HCT116 (cell line): ENCODE results near the gene RAB36. TPM values are rescaled to one million over a fixed set of nuclear protein-coding genes. Genes with fewer than 3 reads are reported as not detected.

Experiments
- ATAC-seq: fragments of 200-7000 bp; cut with Tn5 transposase; 2 replicates; pipeline ENCODE4 v1.9.1; 2020; ENCODE audit warnings: mild to moderate bottlenecking, moderate library complexity
- BruUV-seq: library from RNA; stranded (reverse); fragments of 400-500 nt; replicated peaks from 2 replicates; lab custom pipeline; 2021; lab: Mats Ljungman, UMichigan
- CTCF ChIA-PET: fragments of 300-600 bp; sonication (Branson Sonifier 250); formaldehyde crosslinking; loops from one replicate; lab custom pipeline; 2021; ENCODE audit warnings: antibody characterized with exemption; lab: Charles Lee
- POLR2A ChIA-PET: fragments of 300-600, 350-600 bp; sonication (Branson Sonifier 250); formaldehyde crosslinking; loops from one replicate; lab custom pipeline; 2021; ENCODE audit warnings: antibody characterized with exemption; lab: Charles Lee
- RAD21 ChIA-PET, 2 experiments: fragments of 300-600 bp; sonication (Branson Sonifier 250); formaldehyde crosslinking; loops; one replicate each; lab custom pipeline; 2023; ENCODE audit warnings: low total read pairs in 2 of 2; ENCODE audit not compliant: uncharacterized antibody in 2 of 2, unreplicated experiment in 2 of 2, low non-redundant PET in 1 of 2; lab: Charles Lee
- DNase-seq: peaks from one replicate; pipeline ENCODE4 v3.0.0-alpha.2; 2010; ENCODE audit warnings: low read depth, low spot score
- H2AFZ ChIP-seq: fragments of 200-600 bp; shearing (Covaris generic), sonication (generic); 2 replicates; pipeline ENCODE4 v1.6.1; 2017; ENCODE audit warnings: low read depth, mixed run types, mixed read lengths, antibody characterized with exemption, low read length; ENCODE audit not compliant: poor library complexity, severe bottlenecking
- H3K27ac ChIP-seq: 2 replicates; pipeline ENCODE4 v1.5.1; 2012; ENCODE audit warnings: low read depth, low read length
- H3K27me3 ChIP-seq: fragments of 200-600 bp; sonication (generic); 2 replicates; pipeline ENCODE4 v1.6.1; 2016; ENCODE audit warnings: mixed run types, low read length, mixed read lengths; ENCODE audit not compliant: insufficient read depth
- H3K36me3 ChIP-seq, 2 experiments: fragments of 200-500 bp in 1 of 2; fragments of 200-600 bp in 1 of 2; sonication (Bioruptor generic) in 1 of 2; sonication (generic) in 1 of 2; 2 replicates each; pipeline versions ENCODE4 v1.5.1 to v1.6.1; 2014 to 2016; ENCODE audit warnings: low read length in 2 of 2, inconsistent platforms in 1 of 2, mixed read lengths in 1 of 2, mixed run types in 1 of 2; ENCODE audit not compliant: insufficient read depth in 2 of 2, control insufficient read depth in 1 of 2
- H3K4me1 ChIP-seq, 2 experiments: fragments of 200-600 bp in 1 of 2; sonication (generic) in 1 of 2; 2 replicates each; pipeline versions ENCODE4 v1.5.1 to v1.6.1; 2012 to 2017; ENCODE audit warnings: low read length in 2 of 2, inconsistent platforms in 1 of 2, mild to moderate bottlenecking in 1 of 2, mixed read lengths in 1 of 2, mixed run types in 1 of 2, moderate library complexity in 1 of 2; ENCODE audit not compliant: insufficient read depth in 2 of 2, control insufficient read depth in 1 of 2
- H3K4me2 ChIP-seq: fragments of 200-600 bp; sonication (generic); 2 replicates; pipeline ENCODE4 v1.6.1; 2017; ENCODE audit warnings: mixed run types, low read length, mixed read lengths
- H3K4me3 ChIP-seq, 2 experiments: fragments of 200-600 bp in 1 of 2; sonication (generic) in 1 of 2; replicated peaks in 1 of 2; 2 replicates each; pipeline ENCODE4 v1.5.1; 2011 to 2016; ENCODE audit warnings: low read length in 2 of 2, control low read depth in 1 of 2, low read depth in 1 of 2, mild to moderate bottlenecking in 1 of 2, mixed read lengths in 1 of 2, mixed run types in 1 of 2
- H3K79me2 ChIP-seq: fragments of 200-600 bp; sonication (generic); 2 replicates; pipeline ENCODE4 v1.6.1; 2017; ENCODE audit warnings: mild to moderate bottlenecking, mixed run types, low read length, moderate library complexity, mixed read lengths; ENCODE audit not compliant: insufficient read depth
- H3K9ac ChIP-seq: fragments of 200-600 bp; sonication (generic); 2 replicates; pipeline ENCODE4 v1.6.1; 2016; ENCODE audit warnings: low read length, mixed read lengths
- H3K9me2 ChIP-seq: fragments of 200-600 bp; sonication (generic), shearing (Covaris generic); 2 replicates; pipeline ENCODE4 v1.6.1; 2017; ENCODE audit warnings: mixed run types, mild to moderate bottlenecking, moderate library complexity; ENCODE audit not compliant: insufficient read depth
- H3K9me3 ChIP-seq, 2 experiments: fragments of 200-500 bp in 1 of 2; fragments of 200-600 bp in 1 of 2; sonication (Bioruptor generic) in 1 of 2; sonication (generic) in 1 of 2; 2 replicates each; pipeline ENCODE4 v1.6.1; 2014 to 2017; ENCODE audit warnings: low read length in 2 of 2, mixed read lengths in 2 of 2, inconsistent platforms in 1 of 2, low read depth in 1 of 2, mild to moderate bottlenecking in 1 of 2, mixed run types in 1 of 2, moderate library complexity in 1 of 2; ENCODE audit not compliant: control insufficient read depth in 1 of 2, insufficient read depth in 1 of 2
- H4K20me1 ChIP-seq: fragments of 200-600 bp; sonication (generic), shearing (Covaris generic); 2 replicates; pipeline ENCODE4 v1.6.1; 2017; ENCODE audit warnings: mixed run types, mild to moderate bottlenecking, moderate library complexity; ENCODE audit not compliant: insufficient read depth
- CEBPB ChIP-seq: IDR thresholded peaks from 2 replicates; pipeline ENCODE4 v1.6.1; 2012; ENCODE audit warnings: low read depth
- EGR1 ChIP-seq: IDR thresholded peaks from 2 replicates; pipeline ENCODE4 v1.6.1; 2012; ENCODE audit warnings: low read depth
- ELF1 ChIP-seq: IDR thresholded peaks from 2 replicates; pipeline ENCODE4 v1.6.1; 2012; ENCODE audit warnings: low read depth, borderline replicate concordance
- EZH2 ChIP-seq: fragments of 200-600 bp; sonication (generic); IDR thresholded peaks from 2 replicates; pipeline ENCODE4 v1.6.1; 2017; ENCODE audit warnings: antibody characterized with exemption, mixed run types
- FOSL1 ChIP-seq: IDR thresholded peaks from 2 replicates; pipeline ENCODE4 v1.6.1; 2012; ENCODE audit warnings: low read depth
- JUND ChIP-seq: IDR thresholded peaks from 2 replicates; pipeline ENCODE4 v1.6.1; 2012
- POLR2AphosphoS5 ChIP-seq: IDR thresholded peaks from 2 replicates; pipeline ENCODE4 v1.6.1; 2011; ENCODE audit warnings: mild to moderate bottlenecking, low read depth, low read length, moderate library complexity
- RAD21 ChIP-seq: IDR thresholded peaks from 2 replicates; pipeline ENCODE4 v1.6.1; 2012; ENCODE audit warnings: low read depth, mild to moderate bottlenecking
- SIN3A ChIP-seq: IDR thresholded peaks from 2 replicates; pipeline ENCODE4 v1.6.1; 2012; ENCODE audit warnings: low read depth
- SP1 ChIP-seq: IDR thresholded peaks from 2 replicates; pipeline ENCODE4 v1.6.1; 2012; ENCODE audit warnings: low read depth
- TCF7L2 ChIP-seq: IDR thresholded peaks from 2 replicates; pipeline ENCODE4 v1.7.0; 2011; ENCODE audit warnings: borderline replicate concordance, inconsistent platforms; ENCODE audit not compliant: insufficient read depth, insufficient read length; ENCODE audit errors: extremely low read depth
- YY1 ChIP-seq: IDR thresholded peaks from 2 replicates; pipeline ENCODE4 v1.6.1; 2011; ENCODE audit warnings: low read length, low read depth, moderate library complexity, mild to moderate bottlenecking; ENCODE audit not compliant: insufficient replicate concordance; ENCODE audit errors: extremely low read depth
- ZFX ChIP-seq: fragments of 450-650 bp; IDR thresholded peaks from 2 replicates; pipeline ENCODE4 v1.6.1; 2017
- ZNF274 ChIP-seq: fragments of 200-500 bp; sonication (Bioruptor generic); IDR thresholded peaks from 2 replicates; pipeline ENCODE4 v1.6.1; 2014; ENCODE audit warnings: mild to moderate bottlenecking, low read depth, low read length, inconsistent platforms
- intact Hi-C: fragments of 100-400 bp; cut with micrococcal nuclease; formaldehyde crosslinking; loops from 2 replicates; pipeline ENCODE4 v1.10.0; 2022
- total RNA-seq: library from RNA; stranded (reverse); gene quantifications from one replicate; pipeline ENCODE4 v1.2.1, GENCODE V29; 2021; ENCODE audit not compliant: unreplicated experiment
- TF ChIP-seq, protein P1 (sequence below): IDR thresholded peaks from 2 replicates; pipeline ENCODE4 v1.6.1; 2012
- TF ChIP-seq, protein P2 (sequence below): IDR thresholded peaks from 2 replicates; pipeline ENCODE4 v1.6.1; 2012
- TF ChIP-seq, protein P3 (sequence below), 3 experiments: fragments of 200-600 bp in 1 of 3; sonication (generic) in 1 of 3; IDR thresholded peaks in 2 of 3; conservative IDR thresholded peaks in 1 of 3; 2 replicates each; pipeline ENCODE4 v1.5.1; 2012 to 2017; ENCODE audit warnings: low read depth in 2 of 3, low read length in 2 of 3, antibody characterized with exemption in 1 of 3, borderline replicate concordance in 1 of 3, control low read depth in 1 of 3, mild to moderate bottlenecking in 1 of 3, mixed read lengths in 1 of 3, mixed run types in 1 of 3, moderate library complexity in 1 of 3; ENCODE audit not compliant: insufficient read depth in 1 of 3
- TF ChIP-seq, protein P4 (sequence below): IDR thresholded peaks from 2 replicates; pipeline ENCODE4 v1.6.1; 2011; ENCODE audit warnings: mild to moderate bottlenecking, low read length, moderate library complexity; ENCODE audit not compliant: insufficient replicate concordance; ENCODE audit errors: extremely low read depth

Gene RAB36
- total RNA-seq, 1 experiment from 2014 or later: 6.1 TPM

DNA sequence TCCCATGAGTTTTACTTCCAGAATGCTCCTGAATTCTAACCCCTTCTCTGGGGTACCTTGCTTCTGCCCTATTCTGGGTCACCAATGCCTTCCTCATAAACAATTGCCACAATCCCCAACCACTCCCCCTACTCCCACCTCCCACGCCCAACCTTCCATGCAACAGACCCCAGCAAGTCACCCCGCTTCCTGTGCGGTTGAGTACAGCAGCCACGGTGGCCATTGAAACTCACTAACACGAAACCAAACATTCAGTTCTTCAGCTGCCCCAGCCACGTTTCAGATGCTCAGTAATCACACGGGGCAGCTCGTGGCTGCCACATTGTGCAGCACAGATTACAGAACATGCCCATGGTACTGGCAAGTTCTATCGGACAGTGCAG is 31.4 kb downstream of the RAB36 start:
- ChIA-PET POLR2A (no interaction called here), CTCF (no interaction called here), RAD21 (no interaction called here)
- peaks cover 11 to 25% of the 10 kb centered on the region in 2 experiments for H3K4me1 ChIP-seq
- no peaks in the 10 kb centered on the region for H4K20me1 ChIP-seq
- no peaks in the 10 kb centered on the region for H3K27me3 ChIP-seq
- no peaks in the 10 kb centered on the region for H3K36me3 ChIP-seq
- TF ChIP-seq RAD21: no peak
- TF ChIP-seq, protein P1, sequence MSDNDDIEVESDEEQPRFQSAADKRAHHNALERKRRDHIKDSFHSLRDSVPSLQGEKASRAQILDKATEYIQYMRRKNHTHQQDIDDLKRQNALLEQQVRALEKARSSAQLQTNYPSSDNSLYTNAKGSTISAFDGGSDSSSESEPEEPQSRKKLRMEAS: no peak
- TF ChIP-seq EGR1: no peak
- no peak for TF ChIP-seq CEBPB
- TF ChIP-seq YY1: no peak
- no peak for TF ChIP-seq POLR2AphosphoS5
- no peak for TF ChIP-seq ELF1
- TF ChIP-seq EZH2: no peak
- TF ChIP-seq, protein P2, sequence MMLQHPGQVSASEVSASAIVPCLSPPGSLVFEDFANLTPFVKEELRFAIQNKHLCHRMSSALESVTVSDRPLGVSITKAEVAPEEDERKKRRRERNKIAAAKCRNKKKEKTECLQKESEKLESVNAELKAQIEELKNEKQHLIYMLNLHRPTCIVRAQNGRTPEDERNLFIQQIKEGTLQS: no peak
- TF ChIP-seq ZNF274: no peak
- no peak for TF ChIP-seq TCF7L2
- no peak for TF ChIP-seq FOSL1
- TF ChIP-seq, protein P3, sequence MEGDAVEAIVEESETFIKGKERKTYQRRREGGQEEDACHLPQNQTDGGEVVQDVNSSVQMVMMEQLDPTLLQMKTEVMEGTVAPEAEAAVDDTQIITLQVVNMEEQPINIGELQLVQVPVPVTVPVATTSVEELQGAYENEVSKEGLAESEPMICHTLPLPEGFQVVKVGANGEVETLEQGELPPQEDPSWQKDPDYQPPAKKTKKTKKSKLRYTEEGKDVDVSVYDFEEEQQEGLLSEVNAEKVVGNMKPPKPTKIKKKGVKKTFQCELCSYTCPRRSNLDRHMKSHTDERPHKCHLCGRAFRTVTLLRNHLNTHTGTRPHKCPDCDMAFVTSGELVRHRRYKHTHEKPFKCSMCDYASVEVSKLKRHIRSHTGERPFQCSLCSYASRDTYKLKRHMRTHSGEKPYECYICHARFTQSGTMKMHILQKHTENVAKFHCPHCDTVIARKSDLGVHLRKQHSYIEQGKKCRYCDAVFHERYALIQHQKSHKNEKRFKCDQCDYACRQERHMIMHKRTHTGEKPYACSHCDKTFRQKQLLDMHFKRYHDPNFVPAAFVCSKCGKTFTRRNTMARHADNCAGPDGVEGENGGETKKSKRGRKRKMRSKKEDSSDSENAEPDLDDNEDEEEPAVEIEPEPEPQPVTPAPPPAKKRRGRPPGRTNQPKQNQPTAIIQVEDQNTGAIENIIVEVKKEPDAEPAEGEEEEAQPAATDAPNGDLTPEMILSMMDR (IDR thresholded peaks at IDR 0.05 in 2 of 3, conservative IDR thresholded peaks at IDR 0.05 in 1 of 3; ENCODE audit: borderline replicate concordance in 1 of 3, insufficient read depth in 1 of 3, low read depth in 2 of 3, low read length in 2 of 3): no peak
- TF ChIP-seq ZFX: no peak
- no peak for TF ChIP-seq SP1
- TF ChIP-seq, protein P4, sequence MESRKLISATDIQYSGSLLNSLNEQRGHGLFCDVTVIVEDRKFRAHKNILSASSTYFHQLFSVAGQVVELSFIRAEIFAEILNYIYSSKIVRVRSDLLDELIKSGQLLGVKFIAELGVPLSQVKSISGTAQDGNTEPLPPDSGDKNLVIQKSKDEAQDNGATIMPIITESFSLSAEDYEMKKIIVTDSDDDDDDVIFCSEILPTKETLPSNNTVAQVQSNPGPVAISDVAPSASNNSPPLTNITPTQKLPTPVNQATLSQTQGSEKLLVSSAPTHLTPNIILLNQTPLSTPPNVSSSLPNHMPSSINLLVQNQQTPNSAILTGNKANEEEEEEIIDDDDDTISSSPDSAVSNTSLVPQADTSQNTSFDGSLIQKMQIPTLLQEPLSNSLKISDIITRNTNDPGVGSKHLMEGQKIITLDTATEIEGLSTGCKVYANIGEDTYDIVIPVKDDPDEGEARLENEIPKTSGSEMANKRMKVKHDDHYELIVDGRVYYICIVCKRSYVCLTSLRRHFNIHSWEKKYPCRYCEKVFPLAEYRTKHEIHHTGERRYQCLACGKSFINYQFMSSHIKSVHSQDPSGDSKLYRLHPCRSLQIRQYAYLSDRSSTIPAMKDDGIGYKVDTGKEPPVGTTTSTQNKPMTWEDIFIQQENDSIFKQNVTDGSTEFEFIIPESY: no peak
- no peak for TF ChIP-seq JUND
- TF ChIP-seq SIN3A: no peak
- H2AFZ ChIP-seq: no peak overlapping the region
- no peaks in the 10 kb centered on the region for H3K9me2 ChIP-seq
- intact Hi-C loops: loop anchor here (5.0 kb wide), 1 partner anchor 211 kb away; no protein-coding TSS in a partner anchor
- BruUV-seq: no TSS peak
- DNase-seq: no peak
- no peak overlapping the region for H3K4me3 ChIP-seq
- H3K9me3 ChIP-seq: peaks cover 14 to 18% of the 10 kb centered on the region in 2 experiments; a peak in 2 of 4 replicates
- H3K4me2 ChIP-seq: no peak overlapping the region
- no peak overlapping the region for H3K27ac ChIP-seq
- peaks cover 5% of the 10 kb centered on the region for H3K79me2 ChIP-seq
- ATAC-seq: no peak
- no peak overlapping the region for H3K9ac ChIP-seq
